ENCODE results near the gene ZMYM4.

The ZMYM4 gene

GRCh38 chr1:35274197-35274596 lies 5.7 kb downstream of the ZMYM4 start:
- in situ Hi-C loops (cut with MboI; ENCODE audit: low sequenced_read_pairs) = no loop called here

DNA sequence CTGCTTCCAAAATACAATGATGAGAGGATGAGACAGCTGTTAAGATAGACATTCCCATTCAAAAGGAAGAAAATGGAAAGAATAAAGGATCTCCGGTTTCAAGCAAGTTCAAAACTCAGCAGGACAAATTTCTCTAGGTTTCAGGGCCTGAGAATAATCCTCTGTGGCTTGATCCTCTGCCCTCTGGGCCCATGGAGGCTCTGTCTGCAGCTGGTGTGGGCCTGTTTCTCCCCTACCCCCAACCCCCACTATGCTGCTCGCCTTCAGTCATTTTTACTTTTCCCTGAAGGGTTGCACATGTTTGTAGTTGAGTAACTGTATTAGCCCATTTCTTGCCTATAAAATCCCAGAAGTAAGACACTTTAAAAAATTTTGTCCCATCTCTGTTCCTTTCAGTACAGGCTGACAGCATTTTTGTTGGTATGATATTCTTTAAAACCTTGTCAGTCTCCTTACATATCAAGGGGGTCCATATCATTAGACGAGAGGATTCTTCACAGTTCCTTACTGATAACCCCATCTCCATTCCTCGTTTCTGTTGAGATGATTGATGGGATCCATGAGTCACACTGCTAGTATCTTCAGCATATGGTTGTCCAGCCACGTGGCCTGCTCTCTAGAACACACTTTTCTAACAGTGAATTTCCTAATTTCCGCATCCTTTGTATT lies 10.5 kb downstream of the ZMYM4 start:
- in situ Hi-C loops (cut with MboI; ENCODE audit: low sequenced_read_pairs) = no loop called here

DNA sequence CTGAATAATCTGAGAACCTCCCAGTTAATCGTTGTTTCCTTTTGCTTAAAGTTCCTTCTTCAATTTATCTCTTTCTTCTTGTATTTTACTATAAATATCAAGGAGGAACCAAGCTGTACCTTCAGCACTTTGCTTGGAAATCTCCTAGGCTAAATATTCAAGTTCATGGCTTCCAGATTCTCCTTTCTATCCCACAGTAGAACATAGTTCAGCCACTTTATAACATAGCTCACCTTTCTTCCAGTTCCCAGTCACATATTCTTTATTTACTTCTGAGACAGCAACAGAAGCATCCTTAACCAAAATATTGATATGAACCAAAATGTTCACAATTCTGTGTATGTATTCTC lies 11.0 kb downstream of the ZMYM4 start:
- in situ Hi-C loops (cut with MboI; ENCODE audit: low sequenced_read_pairs) = no loop called here

DNA sequence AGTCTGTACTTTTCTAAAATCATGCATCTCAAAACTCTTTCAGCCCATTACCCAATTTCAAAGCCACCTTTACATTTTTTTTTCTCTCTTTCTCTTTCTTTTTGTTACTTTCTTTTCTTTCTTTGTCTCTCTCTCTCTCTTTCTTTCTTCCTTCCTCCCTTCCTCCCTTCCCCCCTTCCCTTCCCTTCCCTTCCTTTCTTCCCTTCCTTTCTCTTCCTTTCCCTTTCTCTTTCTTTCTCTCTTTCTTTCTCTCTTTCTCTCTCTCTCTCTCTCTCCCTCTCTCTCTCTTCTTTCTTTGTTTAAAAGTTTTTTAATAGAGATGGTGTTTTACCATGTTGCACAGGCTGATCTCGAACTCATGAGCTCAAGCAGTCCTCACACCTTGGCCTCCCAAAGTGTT lies 11.5 kb downstream of the ZMYM4 start:
- in situ Hi-C loops (cut with MboI; ENCODE audit: low sequenced_read_pairs) = no loop called here

GRCh38 chr1:35281565-35281964 lies 13.1 kb downstream of the ZMYM4 start:
- in situ Hi-C loops (cut with MboI; ENCODE audit: low sequenced_read_pairs) = no loop called here

- in situ Hi-C loops (cut with MboI; ENCODE audit: low sequenced_read_pairs) = no loop called here
These were observed 13.7 kb downstream of the ZMYM4 start for GRCh38 chr1:35282172-35282571.

DNA sequence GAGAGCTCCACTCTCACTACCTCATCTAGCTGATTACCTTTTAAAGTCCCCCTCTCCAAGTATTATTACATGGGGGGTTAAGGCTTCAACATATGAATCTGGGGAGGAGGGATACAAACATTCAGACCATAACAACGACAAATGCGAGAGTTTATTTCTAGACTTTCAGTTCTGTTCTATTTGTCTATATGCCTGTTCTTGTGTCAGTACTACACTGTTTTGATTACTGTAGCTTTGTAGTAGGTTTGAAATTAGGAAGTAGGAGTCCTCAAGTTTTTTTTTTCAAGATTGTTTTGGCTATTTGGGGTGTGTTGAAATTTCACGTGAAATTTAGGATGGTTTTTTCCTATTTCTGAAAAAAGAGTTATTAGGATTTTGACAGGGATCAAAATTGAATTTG lies 16.3 kb downstream of the ZMYM4 start:
- in situ Hi-C loops (cut with MboI; ENCODE audit: low sequenced_read_pairs) = no loop called here

DNA sequence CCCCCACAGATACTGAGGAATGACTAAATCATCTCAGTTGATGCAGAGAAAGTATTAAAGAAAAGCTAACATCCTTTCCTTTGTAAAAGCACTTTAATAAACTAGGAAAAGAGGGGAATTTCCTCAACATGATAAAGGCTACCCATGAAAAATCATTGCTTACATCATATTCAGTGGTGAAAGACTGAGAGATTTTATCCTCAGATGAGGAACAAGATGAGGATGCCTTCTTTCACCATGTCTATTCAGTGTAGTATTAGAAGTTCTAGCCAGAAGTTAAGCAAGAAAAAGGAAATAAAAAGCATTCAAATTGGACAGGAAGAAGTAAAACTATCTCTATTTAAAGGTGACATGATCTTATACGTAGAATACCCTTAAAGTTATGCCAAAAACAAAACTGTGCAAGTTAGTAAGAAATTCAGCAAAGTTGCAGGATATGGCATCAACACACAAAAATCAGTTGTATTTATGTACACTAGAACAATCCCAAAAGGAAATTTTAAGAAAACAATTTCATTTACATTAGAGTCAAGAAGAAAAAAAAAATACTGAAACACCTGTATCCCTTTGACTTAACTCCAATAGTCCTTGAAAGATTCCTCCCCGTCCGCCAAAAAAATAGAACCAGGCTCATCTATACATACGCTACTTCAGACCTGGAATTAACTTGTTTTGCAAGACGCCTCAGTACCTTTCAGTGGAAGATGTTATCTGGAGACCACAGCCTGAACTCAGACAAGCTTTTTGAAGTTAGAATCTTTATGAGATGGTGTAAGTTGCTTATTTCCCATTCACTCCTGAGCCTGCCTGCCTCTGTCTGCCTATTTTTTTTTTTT lies 17.5 kb downstream of the ZMYM4 start:
- in situ Hi-C loops (cut with MboI; ENCODE audit: low sequenced_read_pairs) = no loop called here

DNA sequence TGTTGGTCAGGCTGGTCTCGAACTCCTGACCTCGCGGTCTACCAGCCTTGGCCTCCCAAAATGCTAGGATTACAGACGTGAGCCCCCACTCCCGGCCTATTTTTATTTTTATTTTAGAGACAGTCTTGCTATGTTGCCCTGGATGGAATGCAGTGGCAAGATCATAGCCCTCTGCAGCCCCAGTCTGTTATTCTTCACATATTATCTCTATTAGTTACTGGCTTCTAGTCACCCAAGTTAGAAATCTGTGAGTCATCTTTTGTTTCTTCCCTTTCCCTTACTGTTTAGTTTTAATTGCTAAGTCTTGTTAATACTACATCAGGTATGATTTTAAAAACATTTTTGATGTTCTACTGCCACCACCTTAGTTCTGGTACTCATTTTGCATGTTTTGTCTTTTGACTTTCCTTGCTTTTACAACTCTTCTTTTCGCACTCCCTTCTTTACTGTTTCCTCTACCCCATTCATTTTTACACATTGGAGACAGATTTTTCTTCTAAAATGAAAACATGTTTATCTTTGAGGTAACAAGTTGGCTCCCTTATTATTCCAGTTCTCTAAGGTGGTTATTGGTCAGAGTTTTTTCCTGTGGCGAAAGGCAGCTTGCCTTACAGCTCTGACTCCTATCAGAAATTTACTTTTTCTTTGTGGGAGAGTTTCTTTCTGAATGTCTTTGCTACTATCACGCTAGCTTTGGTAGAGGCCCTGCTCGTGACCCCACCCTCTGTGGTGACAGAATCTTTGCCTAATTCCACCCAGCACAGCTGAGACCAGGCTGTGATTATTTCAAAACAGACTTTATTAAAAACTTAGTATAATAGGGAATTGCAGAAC lies 19.5 kb downstream of the ZMYM4 start:
- in situ Hi-C loops (cut with MboI; ENCODE audit: low sequenced_read_pairs) = no loop called here

DNA sequence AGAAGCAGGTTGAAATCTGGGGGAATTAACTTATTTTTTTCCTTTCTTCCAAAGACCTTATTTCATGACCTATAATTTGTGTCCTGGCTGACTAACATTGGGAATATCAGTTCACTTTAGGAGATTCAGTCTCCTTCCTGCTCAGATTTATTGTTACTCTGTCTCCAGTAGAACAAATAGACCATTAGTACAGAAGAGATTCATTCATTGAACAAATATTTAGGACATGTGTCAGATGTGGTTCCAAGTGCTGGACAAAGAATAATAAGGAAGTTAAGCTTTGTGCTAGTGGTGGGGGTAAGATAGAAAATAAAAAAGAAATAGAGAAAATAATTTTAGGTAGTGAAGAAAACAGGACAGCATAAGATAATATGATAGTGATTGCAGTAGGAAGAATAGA lies 20.3 kb downstream of the ZMYM4 start:
- in situ Hi-C loops (cut with MboI; ENCODE audit: low sequenced_read_pairs) = no loop called here

DNA sequence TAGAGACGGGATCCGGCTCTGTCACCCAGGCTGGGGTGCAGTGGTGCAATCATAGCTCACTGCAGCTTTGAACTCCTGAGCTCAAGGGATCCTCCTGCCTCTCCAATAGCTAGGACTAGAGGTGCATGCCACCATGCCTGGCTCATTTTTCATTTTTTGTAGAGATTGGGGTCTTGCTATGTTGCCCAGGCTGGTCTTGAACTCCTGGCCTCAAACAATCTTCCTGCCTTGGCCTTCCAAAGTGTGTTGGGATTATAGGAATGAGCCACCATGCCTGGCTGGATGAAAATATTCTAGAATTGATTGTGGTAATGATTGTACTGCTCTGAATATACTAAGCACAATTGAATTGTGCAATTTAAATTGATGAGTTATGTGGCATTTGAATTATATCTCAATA lies 21.9 kb downstream of the ZMYM4 start:
- in situ Hi-C loops (cut with MboI; ENCODE audit: low sequenced_read_pairs) = no loop called here

GRCh38 chr1:35294809-35295208 lies 26.3 kb downstream of the ZMYM4 start:
- in situ Hi-C loops (cut with MboI; ENCODE audit: low sequenced_read_pairs) = no loop called here

- in situ Hi-C loops (cut with MboI; ENCODE audit: low sequenced_read_pairs) = no loop called here
These were observed 29.4 kb downstream of the ZMYM4 start for GRCh38 chr1:35297886-35298285.

DNA sequence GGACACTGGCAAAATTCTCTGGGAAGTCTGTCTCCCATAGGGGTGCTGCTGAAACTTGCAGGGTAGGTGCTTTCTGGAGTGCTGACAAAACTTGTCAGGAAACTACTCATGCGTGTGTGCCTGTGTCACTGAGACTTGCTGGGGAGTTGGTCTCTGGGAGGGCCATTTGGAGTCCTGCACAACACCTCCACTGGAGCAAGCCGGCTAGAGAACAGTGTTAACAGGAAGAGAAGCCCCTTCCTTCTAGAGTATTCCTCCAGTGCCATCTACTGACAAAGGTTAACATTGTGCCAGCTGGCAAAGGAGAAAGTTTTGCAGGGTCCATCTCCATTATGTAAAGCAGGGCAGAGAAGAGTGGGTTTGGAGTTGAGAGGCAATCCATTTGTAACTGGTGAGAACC lies 30.0 kb downstream of the ZMYM4 start:
- in situ Hi-C loops (cut with MboI; ENCODE audit: low sequenced_read_pairs) = no loop called here

- in situ Hi-C loops (cut with MboI; ENCODE audit: low sequenced_read_pairs) = no loop called here
These were observed 31.9 kb downstream of the ZMYM4 start for GRCh38 chr1:35300376-35300775.

DNA sequence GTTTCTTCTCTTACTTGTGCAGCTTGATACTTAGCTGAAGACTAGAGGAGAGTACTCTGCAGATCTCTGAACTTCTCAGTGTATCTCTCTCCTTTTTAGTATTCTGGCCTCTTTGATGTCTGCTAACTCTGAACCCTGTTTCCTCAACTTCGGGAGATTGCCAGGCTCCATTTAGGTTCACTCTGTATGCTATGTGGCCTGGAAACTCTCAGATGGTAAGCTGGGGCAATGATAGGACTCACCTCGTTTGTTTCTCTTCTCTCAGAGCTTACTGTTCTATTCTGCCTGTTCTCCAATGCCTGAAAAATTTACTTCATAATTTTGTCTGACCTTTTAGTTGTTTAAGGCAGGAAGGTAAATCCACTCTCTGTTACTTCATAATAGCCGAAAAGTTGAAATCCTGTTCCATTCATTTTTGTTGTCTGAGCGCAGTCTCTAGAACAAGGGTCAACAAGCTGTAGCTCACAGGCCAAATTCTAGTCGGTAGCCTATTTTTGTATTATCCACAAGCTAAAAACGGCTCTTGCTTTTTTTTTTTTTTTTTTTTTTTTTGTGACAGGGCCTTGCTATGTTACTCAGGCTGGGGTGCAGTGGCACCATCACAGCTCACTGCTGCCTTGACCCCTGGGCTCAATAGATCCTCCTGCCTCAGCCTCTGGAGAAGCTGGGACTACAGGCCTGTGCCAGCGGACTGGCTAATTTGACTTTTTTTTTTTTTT lies 33.3 kb downstream of the ZMYM4 start:
- in situ Hi-C loops (cut with MboI; ENCODE audit: low sequenced_read_pairs) = no loop called here

- in situ Hi-C loops (cut with MboI; ENCODE audit: low sequenced_read_pairs) = no loop called here
These were observed 36.9 kb downstream of the ZMYM4 start for GRCh38 chr1:35305383-35305782.

DNA sequence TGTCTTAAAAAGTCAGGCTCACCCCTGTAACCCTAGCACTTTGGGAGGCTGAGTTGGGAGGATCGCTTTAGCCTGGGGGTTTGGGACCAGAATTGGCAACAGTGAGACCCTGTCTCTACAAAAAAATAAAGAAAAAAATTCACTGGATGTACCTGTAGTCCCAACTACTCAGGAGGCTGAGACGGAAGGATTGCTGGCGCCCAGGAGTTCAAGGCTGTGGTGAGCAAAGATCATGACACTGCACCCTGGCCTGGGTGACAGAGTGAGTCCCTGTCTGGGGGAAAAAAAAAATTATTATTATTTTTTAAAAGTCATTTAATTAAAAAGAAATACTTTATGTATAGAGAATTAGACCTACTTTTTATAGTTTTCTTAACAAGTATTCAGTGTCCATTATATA lies 47.1 kb downstream of the ZMYM4 start:
- in situ Hi-C loops (cut with MboI; ENCODE audit: low sequenced_read_pairs) = no loop called here

DNA sequence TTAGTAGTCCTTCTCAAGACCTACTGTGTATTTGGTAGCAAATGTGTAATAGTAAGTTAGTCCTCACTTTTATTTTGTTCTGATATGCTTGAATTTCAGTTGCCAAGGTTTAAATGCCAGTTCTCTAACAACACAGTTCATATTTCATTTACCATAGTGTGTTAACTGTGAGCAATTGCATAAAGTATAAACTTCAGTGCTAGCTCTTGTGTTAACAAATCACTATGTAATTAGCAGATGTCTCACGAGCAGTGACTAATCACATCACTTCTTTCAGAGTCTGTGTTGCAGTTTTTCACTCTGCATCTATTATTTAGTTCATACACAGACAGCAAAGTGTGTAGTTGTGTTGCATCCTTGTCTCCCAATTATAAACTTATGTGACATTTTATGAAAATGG lies 47.8 kb downstream of the ZMYM4 start:
- in situ Hi-C loops (cut with MboI; ENCODE audit: low sequenced_read_pairs) = no loop called here

GRCh38 chr1:35319988-35320713 lies 51.6 kb downstream of the ZMYM4 start:
- in situ Hi-C loops (cut with MboI; ENCODE audit: low sequenced_read_pairs) = no loop called here

Measured in HL-60/S4 treated with retinoic acid at 250 ng/mL for 4 days and 3 days (cell line).